HepG2 (cell line): ENCODE data around the gene ADPRHL1.

Experiments
- ATF2 ChIP-seq: sonication (generic); formaldehyde crosslinking; IDR thresholded peaks from 2 replicates; pipeline ENCODE4 v1.4.0; 2020; ENCODE audit warnings: missing genetic modification reagents
- CTCF ChIP-seq: sonication (generic); formaldehyde crosslinking; IDR thresholded peaks from 2 replicates; pipeline ENCODE4 v1.5.0; 2020; ENCODE audit warnings: mild to moderate bottlenecking, missing genetic modification reagents, moderate library complexity
- EP300 ChIP-seq, 3 experiments: sonication (generic) in 1 of 3; formaldehyde crosslinking in 1 of 3; IDR thresholded peaks; 2 replicates each; pipeline versions ENCODE4 v1.5.1 to v1.6.1; 2011 to 2020; ENCODE audit warnings: low read depth in 2 of 3, low read length in 2 of 3, borderline replicate concordance in 1 of 3, improper control_type of control experiment in 1 of 3, mild to moderate bottlenecking in 1 of 3, missing genetic modification reagents in 1 of 3, moderate library complexity in 1 of 3
- HIC2 ChIP-seq: sonication (generic); formaldehyde crosslinking; IDR thresholded peaks from 2 replicates; pipeline ENCODE4 v1.9.0; 2022; ENCODE audit warnings: low read depth, missing genetic modification reagents
- NCOA2 ChIP-seq: sonication (generic); formaldehyde crosslinking; IDR thresholded peaks from 2 replicates; pipeline ENCODE4 v1.8.0; 2022; ENCODE audit warnings: inconsistent platforms

GRCh38 chr13:113431171-113431570 is 22.1 kb downstream of the ADPRHL1 start:
- TF ChIP-seq CTCF, result no peak
- no peak for TF ChIP-seq NCOA2 (CRISPR knock-in tag)
- TF ChIP-seq HIC2 (CRISPR knock-in tag), result no peak
- no peak for TF ChIP-seq ATF2 (CRISPR knock-in tag)
- TF ChIP-seq EP300 (IDR thresholded peaks at IDR 0.05; ENCODE audit: low read depth in 2 of 2, low read length in 2 of 2), result no peak
- TF ChIP-seq EP300 (CRISPR knock-in tag; IDR thresholded peaks at IDR 0.05; ENCODE audit: borderline replicate concordance), result no peak
